Body of pancreas (tissue), 4 donors: ENCODE measurements around the gene ZNF69.
"Not testable (repeated sequence)": the region's sequence is repeated elsewhere in the genome, so short reads cannot be mapped to it uniquely, and the experiment has no call there.

ENCODE experiments used
- CTCF ChIP-seq, 7 experiments: fragments of 450-650 bp in 4 of 7; fragments of 200-600 bp in 3 of 7; sonication (generic) in 3 of 7; IDR thresholded peaks; one replicate each; pipeline ENCODE4 v1.5.1; 2016 to 2019; ENCODE audit warnings: antibody characterized with exemption in 7 of 7
- POLR2A ChIP-seq, 3 donors: fragments of 450-650 bp; IDR thresholded peaks; one replicate each; pipeline ENCODE4 v1.6.1; 2016; ENCODE audit warnings: antibody characterized with exemption in 3 of 3, mild to moderate bottlenecking in 2 of 3

- TF ChIP-seq CTCF, POLR2A (IDR thresholded peaks at IDR 0.05): not testable (repeated sequence)
Measured at GRCh38 chr19:11935829-11936228, 48.2 kb downstream of the ZNF69 start.
